GM06990 (cell line): Measurements from ENCODE around the gene RRAGC.

Experiments used
- DNase-seq: peaks from one replicate; pipeline ENCODE4 v3.0.0-alpha.2; 2011; ENCODE audit not compliant: insufficient read length; ENCODE audit errors: extremely low read depth
- H3K27me3 ChIP-seq: replicated peaks from 2 replicates; pipeline ENCODE4 v1.6.0; 2011; ENCODE audit warnings: low read length; ENCODE audit not compliant: control insufficient read depth, insufficient read depth
- H3K36me3 ChIP-seq: 2 replicates; pipeline ENCODE4 v1.5.1; 2011; ENCODE audit warnings: low read length; ENCODE audit not compliant: control insufficient read depth, insufficient read depth
- H3K4me3 ChIP-seq: replicated peaks from 2 replicates; pipeline ENCODE4 v1.5.1; 2011; ENCODE audit warnings: low read depth, mild to moderate bottlenecking, control low read depth, low read length
- CTCF ChIP-seq: IDR thresholded peaks from 2 replicates; pipeline ENCODE4 v1.5.1; 2011; ENCODE audit warnings: low read length, control low read depth, mild to moderate bottlenecking, inconsistent platforms; ENCODE audit not compliant: insufficient read depth, poor library complexity, severe bottlenecking

RRAGC gene

DNA sequence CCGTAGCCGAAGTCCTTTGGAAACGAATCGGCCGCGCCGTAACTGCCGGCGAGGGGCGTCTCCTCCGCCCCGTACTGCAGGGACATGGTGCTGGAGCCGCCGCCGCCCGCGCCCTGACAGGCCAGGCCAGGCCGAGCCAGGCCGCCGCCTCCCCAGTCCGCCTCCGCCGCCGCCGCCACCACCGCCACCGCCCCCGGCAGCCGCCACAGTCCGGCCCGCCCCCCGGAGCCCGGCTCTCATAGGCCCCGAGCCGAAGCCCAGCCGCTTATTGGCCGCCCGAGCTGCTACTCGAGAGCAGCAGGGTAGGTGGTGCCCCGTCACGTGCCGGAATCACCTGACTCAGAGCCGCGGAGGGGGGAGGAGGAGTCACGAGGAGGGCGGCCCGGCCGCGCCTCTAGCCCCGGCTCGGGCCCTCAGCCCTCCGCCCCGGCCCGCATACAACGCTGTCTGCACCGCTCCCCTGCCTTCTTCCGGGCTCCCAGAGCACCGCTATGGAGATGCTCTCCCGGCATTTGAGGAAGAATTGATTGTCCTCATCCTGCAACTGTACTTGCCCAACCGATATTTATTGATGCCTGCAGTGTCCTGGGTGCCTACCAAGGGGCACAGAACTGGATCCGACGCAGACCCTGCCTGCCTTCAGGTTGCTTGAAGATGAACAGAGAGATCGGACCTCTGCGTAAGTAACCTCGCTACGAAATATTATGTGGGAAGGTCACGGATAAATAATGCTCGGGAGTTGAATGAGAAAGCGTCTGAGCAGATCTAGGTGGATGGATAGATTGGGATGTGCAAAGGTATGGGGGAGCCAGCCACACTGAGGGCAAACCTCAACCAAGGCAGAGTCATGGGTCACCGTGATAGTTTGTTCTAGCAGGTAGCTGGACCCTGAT is at the start of gene RRAGC:
Gene RRAGC, minus strand, starts transcription at position 212 of the 893 bp plus-strand sequence. Its CDS starts 126 bp downstream, at position 86.
- Histone ChIP-seq H3K36me3 (no peaks in the 10 kb centered on the region; the same call in 1 of the 2 replicates), H3K27me3 (no peaks in the 10 kb centered on the region)
- TF ChIP-seq CTCF: no peak

GRCh38 chr1:38908821-38909220 is 49.2 kb upstream of the RRAGC start:
- Histone ChIP-seq H3K36me3 (no peaks in the 10 kb centered on the region), H3K27me3 (no peaks in the 10 kb centered on the region), H3K4me3 (no peak overlapping the region)
- no peak for DNase-seq
- no peak for TF ChIP-seq CTCF

More for the DNA sequence above, at the start of gene RRAGC:
- peak within 1 kb of the TSS; percentile 87 for H3K4me3 ChIP-seq
- DNase-seq: peak; percentile 95

- Histone ChIP-seq H3K4me3 (no peak overlapping the region), H3K27me3 (no peaks in the 10 kb centered on the region)
- TF ChIP-seq CTCF: no peak
Measured at GRCh38 chr1:38905985-38906384, 46.4 kb upstream of the RRAGC start.

DNA sequence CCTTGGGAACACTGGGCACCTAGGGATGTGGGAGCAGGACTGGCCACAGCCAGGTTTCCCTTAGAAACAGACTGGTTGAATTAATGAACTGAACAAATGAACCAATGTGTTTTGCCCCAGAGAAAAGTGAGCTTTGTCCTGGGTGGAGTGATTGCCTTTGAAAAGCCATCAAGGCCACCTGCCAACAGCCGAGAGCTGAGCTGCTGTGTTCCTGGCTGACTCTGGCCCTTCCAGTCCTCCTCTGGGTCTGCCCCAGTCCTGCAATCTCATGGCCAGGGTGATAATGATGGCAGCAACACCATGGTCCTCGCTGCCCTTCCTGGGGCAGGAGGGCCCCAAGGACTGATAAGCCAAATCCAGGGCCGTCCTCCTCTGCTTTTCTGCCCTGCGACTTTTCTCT is 40.0 kb upstream of the RRAGC start:
- DNase-seq: no peak
- Histone ChIP-seq H3K27me3 (no peaks in the 10 kb centered on the region), H3K36me3 (no peaks in the 10 kb centered on the region), H3K4me3 (no peak overlapping the region)
- TF ChIP-seq CTCF: no peak

More at GRCh38 chr1:38905985-38906384, 46.4 kb upstream of the RRAGC start:
- DNase-seq: no peak
- no peaks in the 10 kb centered on the region for H3K36me3 ChIP-seq

DNA sequence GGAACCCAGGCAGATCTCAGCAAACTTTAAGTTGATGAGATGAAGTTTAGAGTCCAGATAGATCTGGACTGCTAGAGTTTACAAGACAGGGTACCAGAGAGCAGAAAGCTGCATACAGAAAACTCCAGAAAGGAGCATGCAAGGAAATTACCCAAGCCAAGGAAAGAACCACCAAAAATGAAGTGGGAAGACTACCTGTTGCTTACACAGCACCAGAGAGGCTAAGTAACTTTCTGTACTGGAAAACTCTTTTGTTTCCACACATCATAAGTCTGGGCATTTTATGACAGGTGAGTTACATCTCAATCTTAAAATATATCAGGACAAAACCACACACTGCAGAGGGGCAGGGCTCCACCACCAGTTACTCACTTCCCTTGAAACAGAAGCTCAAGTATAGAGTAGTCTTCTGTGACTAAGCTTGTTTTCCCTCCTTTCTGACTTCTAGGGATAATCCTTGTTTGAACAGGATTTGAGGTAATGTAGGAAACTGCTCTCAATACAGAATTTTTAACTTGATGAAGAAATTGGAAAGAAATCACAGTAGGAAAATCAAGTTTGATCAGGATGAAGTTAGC is 39.2 kb upstream of the RRAGC start:
- no peak for DNase-seq
- no peaks in the 10 kb centered on the region for H3K36me3 ChIP-seq
- H3K27me3 ChIP-seq: no peaks in the 10 kb centered on the region
- H3K4me3 ChIP-seq: no peak overlapping the region
- TF ChIP-seq CTCF: no peak
